Mesothelial cell of epicardium (in vitro differentiated cells): ENCODE data around the gene SUMF1. TPM values are rescaled to one million over a fixed set of nuclear protein-coding genes. Genes with fewer than 3 reads are reported as not detected.

Experiments
- DNase-seq, 2 experiments: peaks; one replicate each; pipeline ENCODE4 v3.0.0; 2021; ENCODE audit warnings: low spot score in 2 of 2; ENCODE audit not compliant: unreplicated experiment in 2 of 2
- H3K27ac Mint-ChIP-seq: 2 replicates; pipeline ENCODE4 v1.8.0; 2021; ENCODE audit warnings: mixed read lengths
- H3K27me3 Mint-ChIP-seq: 2 replicates; pipeline ENCODE4 v1.8.0; 2021; ENCODE audit warnings: low read depth, mixed read lengths
- H3K36me3 Mint-ChIP-seq: 2 replicates; pipeline ENCODE4 v1.8.0; 2021; ENCODE audit warnings: mixed read lengths
- H3K4me1 Mint-ChIP-seq: 2 replicates; pipeline ENCODE4 v1.8.0; 2021; ENCODE audit warnings: mixed read lengths
- H3K4me3 Mint-ChIP-seq: 2 replicates; pipeline ENCODE4 v1.8.0; 2021; ENCODE audit warnings: mild to moderate bottlenecking, moderate library complexity, mixed read lengths
- H3K9me3 Mint-ChIP-seq: 2 replicates; pipeline ENCODE4 v1.8.0; 2021; ENCODE audit warnings: mixed read lengths
- total RNA-seq: library from RNA; stranded (reverse); gene quantifications from 3 replicates; pipeline ENCODE4 v1.2.1, GENCODE V29; 2021
- TF ChIP-seq, protein P1 (sequence below): fragments of 200-600 bp; sonication (generic); IDR thresholded peaks from one replicate; pipeline ENCODE4 v1.5.0; 2021; ENCODE audit warnings: antibody characterized with exemption; ENCODE audit not compliant: unreplicated experiment

The SUMF1 gene
- total RNA-seq, 1 donor from 2014 or later, result 28.7 TPM

GRCh38 chr3:4359805-4360502 lies 107.1 kb downstream of the SUMF1 start:
- H3K4me1 Mint-ChIP-seq, result peaks cover 20% of the 10 kb centered on the region
- H3K9me3 Mint-ChIP-seq, result no peaks in the 10 kb centered on the region
- H3K27ac Mint-ChIP-seq, result no peak overlapping the region
- no peak for DNase-seq
- peaks cover 13% of the 10 kb centered on the region for H3K36me3 Mint-ChIP-seq
- no peak overlapping the region for H3K4me3 Mint-ChIP-seq
- no peaks in the 10 kb centered on the region for H3K27me3 Mint-ChIP-seq
- TF ChIP-seq, protein P1, sequence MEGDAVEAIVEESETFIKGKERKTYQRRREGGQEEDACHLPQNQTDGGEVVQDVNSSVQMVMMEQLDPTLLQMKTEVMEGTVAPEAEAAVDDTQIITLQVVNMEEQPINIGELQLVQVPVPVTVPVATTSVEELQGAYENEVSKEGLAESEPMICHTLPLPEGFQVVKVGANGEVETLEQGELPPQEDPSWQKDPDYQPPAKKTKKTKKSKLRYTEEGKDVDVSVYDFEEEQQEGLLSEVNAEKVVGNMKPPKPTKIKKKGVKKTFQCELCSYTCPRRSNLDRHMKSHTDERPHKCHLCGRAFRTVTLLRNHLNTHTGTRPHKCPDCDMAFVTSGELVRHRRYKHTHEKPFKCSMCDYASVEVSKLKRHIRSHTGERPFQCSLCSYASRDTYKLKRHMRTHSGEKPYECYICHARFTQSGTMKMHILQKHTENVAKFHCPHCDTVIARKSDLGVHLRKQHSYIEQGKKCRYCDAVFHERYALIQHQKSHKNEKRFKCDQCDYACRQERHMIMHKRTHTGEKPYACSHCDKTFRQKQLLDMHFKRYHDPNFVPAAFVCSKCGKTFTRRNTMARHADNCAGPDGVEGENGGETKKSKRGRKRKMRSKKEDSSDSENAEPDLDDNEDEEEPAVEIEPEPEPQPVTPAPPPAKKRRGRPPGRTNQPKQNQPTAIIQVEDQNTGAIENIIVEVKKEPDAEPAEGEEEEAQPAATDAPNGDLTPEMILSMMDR, result no peak

- no peak for DNase-seq
- Mint-ChIP-seq H3K27ac (no peak overlapping the region), H3K4me1 (peaks cover 20% of the 10 kb centered on the region), H3K4me3 (no peak overlapping the region), H3K27me3 (no peaks in the 10 kb centered on the region), H3K9me3 (no peaks in the 10 kb centered on the region), H3K36me3 (peaks cover 13% of the 10 kb centered on the region)
- TF ChIP-seq, protein P1, result no peak
Measured at GRCh38 chr3:4358273-4358672, 108.8 kb downstream of the SUMF1 start.

- Mint-ChIP-seq H3K4me1 (peaks cover 25% of the 10 kb centered on the region), H3K4me3 (no peak overlapping the region), H3K27me3 (no peaks in the 10 kb centered on the region), H3K36me3 (peaks cover 8% of the 10 kb centered on the region), H3K9me3 (no peaks in the 10 kb centered on the region), H3K27ac (peak overlapping the region; percentile 66)
- DNase-seq, result no peak
- TF ChIP-seq, protein P1, result no peak
Measured at GRCh38 chr3:4356546-4357410, 110.3 kb downstream of the SUMF1 start.

GRCh38 chr3:4356220-4356540 lies 110.9 kb downstream of the SUMF1 start:
- H3K36me3 Mint-ChIP-seq, result peaks cover 3% of the 10 kb centered on the region

GRCh38 chr3:4355401-4356219 lies 111.5 kb downstream of the SUMF1 start:
- no peak overlapping the region for H3K4me3 Mint-ChIP-seq
- TF ChIP-seq, protein P1, result no peak
- peaks cover 29% of the 10 kb centered on the region for H3K4me1 Mint-ChIP-seq
- peaks cover 2% of the 10 kb centered on the region for H3K36me3 Mint-ChIP-seq
- no peaks in the 10 kb centered on the region for H3K9me3 Mint-ChIP-seq
- H3K27ac Mint-ChIP-seq, result peak overlapping the region; percentile 48
- no peaks in the 10 kb centered on the region for H3K27me3 Mint-ChIP-seq
- peak in 1 of 2 experiments; percentile 42 for DNase-seq

More at GRCh38 chr3:4356220-4356540, 110.9 kb downstream of the SUMF1 start:
- TF ChIP-seq, protein P1, result no peak
- Mint-ChIP-seq H3K27ac (peak overlapping the region; percentile 19), H3K27me3 (no peaks in the 10 kb centered on the region), H3K9me3 (no peaks in the 10 kb centered on the region), H3K4me3 (no peak overlapping the region), H3K4me1 (peaks cover 26% of the 10 kb centered on the region)
- DNase-seq, result no peak
